Stimulated activated CD4-positive, alpha-beta T cell treated with anti-CD3 and anti-CD28 coated beads, Interleukin-12 subunit alpha, Interleukin-12 subunit beta, amount 100 ng/mL, for 24 hours (primary cell): ENCODE results near the gene SYNGAP1.

Experiments used
- DNase-seq, 2 experiments: peaks; one replicate each; pipeline ENCODE4 v3.0.0-alpha.2; 2020; ENCODE audit warnings: low read depth in 2 of 2

Gene SYNGAP1

GRCh38 chr6:33438978-33439594 lies 19.2 kb downstream of the SYNGAP1 start:
- DNase-seq, result no peak

- DNase-seq, result no peak
Observed at GRCh38 chr6:33439956-33440648, 20.2 kb downstream of the SYNGAP1 start.

DNA sequence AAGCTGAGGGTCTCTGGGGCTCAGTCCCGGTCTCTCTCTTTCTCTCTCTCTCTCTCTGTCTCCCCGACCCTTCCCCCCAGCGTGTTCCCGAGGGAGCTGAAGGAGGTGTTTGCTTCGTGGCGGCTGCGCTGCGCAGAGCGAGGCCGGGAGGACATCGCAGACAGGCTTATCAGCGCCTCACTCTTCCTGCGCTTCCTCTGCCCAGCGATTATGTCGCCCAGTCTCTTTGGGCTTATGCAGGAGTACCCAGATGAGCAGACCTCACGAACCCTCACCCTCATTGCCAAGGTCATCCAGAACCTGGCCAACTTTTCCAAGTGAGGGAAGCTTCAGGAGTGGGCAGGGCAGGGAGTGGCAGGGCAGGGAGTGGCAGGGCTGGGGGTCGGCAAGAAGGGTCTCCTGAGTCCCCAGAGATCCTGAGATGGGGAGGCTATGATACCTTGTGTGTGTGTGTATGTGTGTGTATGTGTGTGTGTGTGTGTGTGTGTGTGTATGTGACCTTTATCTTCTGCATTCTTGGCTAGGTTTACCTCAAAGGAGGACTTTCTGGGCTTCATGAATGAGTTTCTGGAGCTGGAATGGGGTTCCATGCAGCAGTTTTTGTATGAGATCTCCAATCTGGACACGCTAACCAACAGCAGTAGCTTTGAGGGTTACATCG lies 20.9 kb downstream of the SYNGAP1 start:
- no peak for DNase-seq

GRCh38 chr6:33441457-33441856 lies 21.6 kb downstream of the SYNGAP1 start:
- DNase-seq, result no peak

GRCh38 chr6:33442283-33442682 lies 22.4 kb downstream of the SYNGAP1 start:
- no peak for DNase-seq

GRCh38 chr6:33443025-33443424 lies 23.2 kb downstream of the SYNGAP1 start:
- DNase-seq, result no peak

DNA sequence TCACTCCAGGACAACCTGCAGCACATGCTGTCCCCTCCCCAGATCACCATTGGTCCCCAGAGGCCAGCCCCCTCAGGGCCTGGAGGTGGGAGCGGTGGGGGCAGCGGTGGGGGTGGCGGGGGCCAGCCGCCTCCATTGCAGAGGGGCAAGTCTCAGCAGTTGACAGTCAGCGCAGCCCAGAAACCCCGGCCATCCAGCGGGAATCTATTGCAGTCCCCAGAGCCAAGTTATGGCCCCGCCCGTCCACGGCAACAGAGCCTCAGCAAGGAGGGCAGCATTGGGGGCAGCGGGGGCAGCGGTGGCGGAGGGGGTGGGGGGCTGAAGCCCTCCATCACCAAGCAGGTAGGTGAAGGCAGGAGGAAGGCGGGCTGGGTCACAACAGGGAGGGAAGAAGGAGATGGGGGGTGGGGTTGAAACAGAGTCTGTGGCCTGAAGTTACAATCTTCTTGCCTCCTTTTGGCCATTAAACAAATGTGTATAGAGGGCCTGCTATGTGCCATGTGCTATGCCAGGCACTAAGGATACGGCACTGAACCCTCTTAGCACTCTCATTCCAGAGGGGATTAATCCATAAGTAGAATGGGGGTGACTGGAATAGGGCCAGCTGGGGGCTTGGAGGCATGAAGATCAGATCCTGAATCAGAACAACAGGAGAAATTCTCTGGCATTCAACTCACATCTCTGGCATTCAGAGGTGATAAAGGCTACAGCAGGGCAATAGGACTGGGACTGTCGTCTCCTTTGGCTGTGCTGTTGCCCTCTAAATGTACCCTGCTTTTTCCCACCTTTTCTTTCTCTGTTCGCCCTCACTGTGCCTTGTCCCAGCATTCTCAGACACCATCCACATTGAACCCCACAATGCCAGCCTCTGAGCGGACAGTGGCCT lies 24.0 kb downstream of the SYNGAP1 start:
- no peak for DNase-seq

GRCh38 chr6:33445119-33445603 lies 25.3 kb downstream of the SYNGAP1 start:
- DNase-seq, result no peak

DNA sequence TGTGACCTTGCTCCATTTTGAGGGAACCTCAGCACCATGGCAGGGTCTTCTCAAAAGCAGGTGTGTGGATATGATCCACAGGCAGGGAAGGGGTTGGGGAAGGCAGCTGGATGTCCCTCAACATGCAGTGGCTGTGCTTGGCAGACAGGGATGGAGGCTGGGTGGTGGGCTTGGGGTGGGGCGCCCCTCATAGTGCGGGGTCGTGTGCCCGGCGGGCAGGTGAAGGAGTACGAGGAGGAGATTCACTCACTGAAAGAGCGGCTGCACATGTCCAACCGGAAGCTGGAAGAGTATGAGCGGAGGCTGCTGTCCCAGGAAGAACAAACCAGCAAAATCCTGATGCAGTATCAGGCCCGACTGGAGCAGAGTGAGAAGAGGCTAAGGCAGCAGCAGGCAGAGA lies 26.5 kb downstream of the SYNGAP1 start:
- no peak for DNase-seq

DNA sequence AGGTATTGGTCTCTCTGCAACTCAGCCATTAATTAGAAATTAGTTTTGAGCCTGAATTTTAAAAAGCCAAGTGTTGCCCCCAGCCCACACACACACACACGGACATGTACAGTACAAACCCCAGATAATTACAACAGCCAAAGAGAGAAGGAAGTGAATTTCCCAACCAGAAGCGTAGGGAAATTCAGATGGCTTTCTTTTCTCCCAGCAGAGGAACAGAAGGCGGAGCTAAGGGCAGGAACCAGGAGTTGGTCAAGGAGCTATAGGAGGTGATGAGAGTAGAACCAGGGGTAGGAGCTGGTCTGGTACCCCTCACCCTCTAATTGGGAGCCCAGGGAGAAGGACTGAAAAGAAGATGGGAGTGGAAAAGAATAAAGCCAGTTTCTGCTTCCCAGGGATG lies 30.6 kb downstream of the SYNGAP1 start:
- DNase-seq, result no peak

DNA sequence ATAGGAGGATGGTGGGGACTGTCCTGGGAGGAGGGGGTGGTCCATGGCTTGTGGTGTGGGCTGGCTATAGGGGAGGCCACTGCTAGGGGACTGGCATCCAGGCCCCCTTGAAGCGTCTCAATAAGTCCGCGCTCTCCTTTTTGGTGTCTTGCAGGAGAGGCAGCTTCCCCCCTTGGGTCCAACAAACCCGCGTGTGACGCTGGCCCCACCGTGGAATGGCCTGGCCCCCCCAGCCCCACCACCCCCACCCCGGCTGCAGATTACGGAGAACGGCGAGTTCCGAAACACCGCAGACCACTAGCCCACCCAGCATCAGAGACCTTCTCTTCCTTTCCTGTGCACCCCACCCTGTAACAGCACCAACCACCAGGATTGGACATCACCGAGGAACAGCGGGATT lies 31.7 kb downstream of the SYNGAP1 start:
- DNase-seq, result no peak

DNA sequence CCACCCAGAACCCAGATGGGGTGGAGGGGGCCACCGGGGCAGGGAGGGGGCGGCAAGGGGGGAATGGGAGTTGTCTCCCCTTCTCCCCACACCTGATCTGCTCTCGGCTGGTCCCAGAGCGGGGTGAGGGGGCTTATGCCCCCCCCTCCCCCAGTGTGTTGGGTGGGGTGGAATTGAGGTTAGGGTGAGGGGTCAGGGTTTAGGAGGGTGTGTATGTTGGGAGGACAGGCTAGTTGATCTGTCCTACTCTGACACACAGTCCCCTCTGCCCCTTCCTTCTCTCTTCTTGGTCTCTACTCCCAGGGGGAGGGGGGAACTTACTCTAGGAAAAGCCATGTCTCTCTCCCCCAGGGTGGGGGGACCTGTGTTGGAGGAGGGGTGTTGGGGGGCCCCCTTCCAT lies 32.6 kb downstream of the SYNGAP1 start:
- no peak for DNase-seq

GRCh38 chr6:33453393-33454008 lies 33.6 kb downstream of the SYNGAP1 start:
- DNase-seq, result no peak

DNA sequence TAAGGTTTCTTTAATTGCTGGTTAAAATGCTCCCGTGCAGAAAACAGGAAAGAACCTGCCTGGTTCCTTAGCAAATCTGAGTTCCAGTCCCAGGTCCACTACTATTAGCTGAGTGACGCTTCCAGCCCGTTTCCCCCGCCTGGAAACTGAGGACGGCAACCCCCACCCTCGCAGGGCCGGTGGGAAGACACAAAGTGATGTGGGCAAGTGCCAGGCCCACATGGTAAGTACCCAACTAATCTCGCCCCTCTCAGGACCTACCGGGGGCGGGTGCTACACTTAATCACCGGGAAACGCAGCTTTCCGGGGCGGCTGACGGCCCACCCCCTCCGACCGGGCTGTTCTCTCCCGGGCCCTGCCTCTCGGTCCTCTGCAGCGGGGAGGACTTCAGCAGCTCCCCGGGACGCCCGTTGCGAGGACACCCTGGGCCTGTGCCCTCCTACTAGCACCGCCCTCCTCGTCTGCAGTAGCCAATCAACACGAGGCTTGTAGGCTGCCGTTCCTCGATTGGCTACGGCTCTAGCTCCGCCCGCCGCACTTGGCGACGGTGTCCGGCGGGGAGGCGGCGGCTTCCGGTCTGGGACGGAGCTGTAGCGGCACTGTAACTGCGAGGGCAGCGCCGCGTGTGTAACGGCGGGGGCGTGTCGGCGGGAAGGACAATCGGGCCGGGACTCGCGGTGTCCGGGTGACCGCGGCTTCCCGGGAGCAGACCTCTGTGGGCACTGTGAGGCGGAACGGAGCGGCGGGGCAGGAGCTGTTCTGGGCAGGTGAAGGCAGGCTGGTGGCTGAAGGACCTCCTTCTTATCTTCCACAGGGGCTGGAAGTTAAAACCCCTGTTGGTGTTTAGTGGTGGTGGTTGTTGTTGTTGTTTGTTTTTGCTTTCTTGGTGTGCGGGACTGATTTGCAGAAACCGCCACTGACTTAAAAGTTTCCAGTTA lies 34.4 kb downstream of the SYNGAP1 start, which contains the start of gene ZBTB9:
ZBTB9 (plus strand) TSS at position 568 of the 938 bp plus-strand sequence. CDS start 525 bp downstream, outside the sequence.
- peak; percentile 89 to 94 for DNase-seq

DNA sequence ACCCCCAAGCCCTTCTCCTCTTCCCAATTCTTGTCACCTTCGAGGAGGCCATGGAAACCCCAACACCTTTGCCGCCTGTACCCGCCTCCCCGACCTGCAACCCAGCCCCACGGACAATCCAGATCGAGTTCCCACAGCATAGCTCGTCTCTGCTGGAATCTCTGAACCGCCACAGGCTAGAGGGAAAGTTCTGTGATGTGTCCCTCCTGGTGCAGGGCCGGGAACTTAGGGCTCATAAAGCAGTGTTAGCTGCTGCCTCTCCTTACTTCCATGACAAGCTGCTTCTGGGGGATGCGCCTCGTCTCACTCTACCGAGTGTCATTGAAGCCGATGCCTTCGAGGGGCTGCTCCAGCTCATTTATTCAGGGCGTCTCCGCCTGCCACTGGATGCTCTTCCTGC lies 35.2 kb downstream of the SYNGAP1 start:
- no peak for DNase-seq

- no peak for DNase-seq
Observed at GRCh38 chr6:33456156-33456555, 36.3 kb downstream of the SYNGAP1 start.

GRCh38 chr6:33458676-33459075 lies 38.8 kb downstream of the SYNGAP1 start:
- DNase-seq, result no peak

GRCh38 chr6:33459226-33459625 lies 39.4 kb downstream of the SYNGAP1 start:
- DNase-seq, result no peak

DNA sequence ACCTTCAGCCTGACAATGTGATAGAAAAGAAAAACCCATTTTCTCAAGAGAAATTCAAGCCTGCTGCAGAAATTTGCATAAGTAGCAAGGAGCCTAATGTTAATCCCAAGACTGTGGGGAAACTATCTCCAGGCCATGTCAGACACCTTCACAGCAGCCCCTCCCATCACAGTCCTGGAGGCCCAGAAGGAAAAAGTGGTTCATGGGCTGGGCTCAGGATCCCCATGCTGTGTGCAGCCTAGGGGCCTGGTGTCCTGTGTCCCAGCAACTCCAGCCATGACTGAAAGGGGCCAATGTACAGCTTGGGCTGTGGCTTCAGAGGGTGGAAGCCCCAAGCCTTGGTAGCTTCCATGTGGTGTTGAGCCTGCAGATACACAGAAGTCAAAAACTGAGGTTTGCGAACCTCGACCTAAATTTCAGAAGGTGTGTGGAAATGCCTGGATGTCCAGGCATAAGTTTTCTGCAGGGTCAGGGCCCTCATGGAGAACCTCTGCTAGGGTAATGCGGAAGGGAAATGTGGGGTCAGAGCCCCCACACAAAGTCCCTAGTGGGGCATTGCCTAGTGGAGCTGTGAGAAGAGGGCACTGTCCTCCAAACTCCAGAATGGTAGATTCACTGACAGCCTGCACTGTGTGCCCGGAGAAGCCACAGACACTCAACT lies 46.3 kb downstream of the SYNGAP1 start:
- no peak for DNase-seq

- DNase-seq, result no peak
Observed at GRCh38 chr6:33467091-33467490, 47.2 kb downstream of the SYNGAP1 start.
